ENCODE results near the gene CYP2C9.
"Not testable (repeated sequence)": the region's sequence is repeated elsewhere in the genome, so short reads cannot be mapped to it uniquely, and the experiment has no call there.

Gene CYP2C9

DNA sequence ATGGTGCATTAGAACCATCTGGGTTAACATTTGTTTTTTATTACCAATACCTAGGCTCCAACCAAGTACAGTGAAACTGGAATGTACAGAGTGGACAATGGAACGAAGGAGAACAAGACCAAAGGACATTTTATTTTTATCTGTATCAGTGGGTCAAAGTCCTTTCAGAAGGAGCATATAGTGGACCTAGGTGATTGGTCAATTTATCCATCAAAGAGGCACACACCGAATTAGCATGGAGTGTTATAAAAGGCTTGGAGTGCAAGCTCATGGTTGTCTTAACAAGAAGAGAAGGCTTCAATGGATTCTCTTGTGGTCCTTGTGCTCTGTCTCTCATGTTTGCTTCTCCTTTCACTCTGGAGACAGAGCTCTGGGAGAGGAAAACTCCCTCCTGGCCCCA is at the start of gene CYP2C9:
TSS of gene CYP2C9 (plus strand) at position 276 of the 400 bp plus-strand sequence. CDS start at position 301, 25 bp downstream.
- no peak for DNase-seq (ENCODE audit: low spot score)

GRCh38 chr10:94889123-94889522 is 49.3 kb upstream of the CYP2C9 start:
- DNase-seq (ENCODE audit: low spot score) = no peak

DNA sequence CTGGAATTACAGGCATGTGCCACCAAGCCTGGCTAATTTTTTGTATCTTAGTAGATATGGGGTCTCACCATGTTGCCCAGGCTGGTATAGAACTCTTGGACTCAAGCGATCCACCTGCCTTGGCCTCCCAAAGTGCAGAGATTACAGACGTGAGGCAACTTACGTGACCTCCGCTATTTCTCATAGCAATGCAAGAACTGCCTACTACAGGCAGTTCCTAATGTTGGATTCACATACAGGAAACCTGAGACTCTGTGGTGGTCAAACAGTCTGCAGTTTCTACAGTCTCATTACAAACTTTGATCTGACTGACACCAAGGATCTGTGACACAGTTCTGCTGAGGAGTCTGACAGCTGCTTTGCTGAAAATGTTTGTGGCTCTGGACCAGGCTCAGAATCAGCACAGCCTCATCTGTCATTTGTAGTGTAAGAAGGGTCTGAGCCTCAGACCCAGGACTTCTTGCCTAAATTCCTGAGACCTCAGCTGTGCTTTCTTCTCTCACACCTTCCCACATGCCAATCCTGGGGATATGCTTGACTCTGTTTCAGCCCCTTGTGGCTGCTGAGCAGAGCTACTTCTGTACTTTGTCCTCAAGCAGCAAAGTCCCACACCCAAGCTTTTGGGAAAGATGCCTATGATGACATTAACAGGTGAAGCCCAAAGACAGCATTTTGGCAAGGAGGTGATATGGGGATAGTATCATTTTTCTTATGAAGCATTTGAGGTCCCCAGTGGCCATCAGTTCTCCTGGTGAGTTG is 48.0 kb upstream of the CYP2C9 start:
- DNase-seq (ENCODE audit: low spot score) = peak; percentile 20

DNA sequence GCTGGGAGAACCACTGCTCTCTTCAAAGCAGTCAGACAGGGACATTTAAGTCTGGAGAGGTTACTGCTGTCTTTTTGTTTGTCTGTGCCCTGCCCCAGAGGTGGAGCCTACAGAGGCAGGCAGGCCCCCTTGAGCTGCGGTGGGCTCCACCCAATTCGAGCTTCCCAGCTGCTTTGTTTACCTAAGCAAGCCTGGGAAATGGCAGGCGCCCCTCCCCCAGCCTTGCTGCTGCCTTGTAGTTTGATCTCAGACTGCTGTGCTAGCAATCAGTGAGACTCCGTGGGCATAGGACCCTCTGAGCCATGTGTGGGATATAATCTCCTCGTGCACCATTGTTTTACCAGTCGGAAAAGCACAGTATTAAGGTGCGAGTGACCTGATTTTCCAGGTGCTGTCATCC is 40.0 kb upstream of the CYP2C9 start:
- DNase-seq (ENCODE audit: low spot score) = not testable (repeated sequence)

GRCh38 chr10:94902080-94902479 is 36.4 kb upstream of the CYP2C9 start:
- DNase-seq (ENCODE audit: low spot score) = no peak

- no peak for DNase-seq (ENCODE audit: low spot score)
Measured at GRCh38 chr10:94902570-94902969, 35.9 kb upstream of the CYP2C9 start.

GRCh38 chr10:94904506-94905148 is 33.8 kb upstream of the CYP2C9 start:
- not testable (repeated sequence) for DNase-seq (ENCODE audit: low spot score)

- no peak for DNase-seq (ENCODE audit: low spot score)
Measured at GRCh38 chr10:94916423-94916822, 22.0 kb upstream of the CYP2C9 start.

- no peak for DNase-seq (ENCODE audit: low spot score)
Measured at GRCh38 chr10:94936721-94937120, 1.7 kb upstream of the CYP2C9 start.

DNA sequence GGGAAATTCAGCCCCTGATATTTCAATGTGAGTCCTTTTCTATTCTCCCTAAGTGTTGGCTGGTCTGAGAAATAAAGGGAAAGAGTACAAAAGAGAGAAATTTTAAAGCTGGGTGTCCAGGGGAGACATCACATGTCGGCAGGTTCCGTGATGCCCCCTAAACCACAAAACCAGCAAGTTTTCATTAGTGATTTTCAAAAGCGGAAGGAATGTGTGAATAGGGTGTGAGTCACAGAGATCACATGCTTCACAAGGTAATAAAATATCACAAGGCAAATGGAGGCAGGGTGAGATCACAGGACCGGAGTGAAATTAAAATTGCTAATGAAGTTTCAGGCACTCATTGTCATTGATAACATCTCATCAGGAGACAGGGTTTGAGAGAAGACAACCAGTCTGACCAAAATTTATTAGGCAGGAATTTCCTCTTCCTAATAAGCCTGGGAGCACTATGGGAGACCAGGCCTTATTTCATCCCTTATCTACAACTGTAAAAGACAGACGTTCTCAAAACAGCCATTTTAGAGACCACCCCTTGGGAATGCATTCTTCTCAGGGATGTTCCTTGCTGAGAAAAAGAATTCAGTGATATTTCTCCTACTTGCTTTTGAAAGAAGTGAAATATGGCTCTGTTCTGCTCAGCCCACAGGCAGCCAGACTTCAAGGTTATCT is 5.1 kb downstream of the CYP2C9 start:
- not testable (repeated sequence) for DNase-seq (ENCODE audit: low spot score)

DNA sequence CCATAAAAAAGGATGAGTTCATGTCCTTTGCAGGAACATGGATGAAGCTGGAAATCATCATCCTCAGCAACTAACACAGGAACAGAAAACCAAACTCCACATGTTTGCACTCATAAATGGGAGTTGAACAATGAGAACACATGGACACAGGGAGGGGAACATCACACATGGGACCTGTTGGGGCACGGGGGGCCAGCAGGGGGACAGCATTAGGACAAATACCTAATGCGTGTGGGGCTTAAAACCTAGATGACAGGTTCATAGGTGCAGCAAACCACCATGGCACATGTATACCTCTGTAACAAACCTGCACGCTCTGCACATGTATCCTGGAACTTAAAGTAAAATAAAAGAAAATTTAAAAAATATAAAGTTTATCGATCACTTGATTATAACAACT is 7.7 kb downstream of the CYP2C9 start:
- DNase-seq (ENCODE audit: low spot score) = not testable (repeated sequence)

- peak; percentile 69 for DNase-seq (ENCODE audit: low spot score)
Measured at GRCh38 chr10:94963901-94964300, 25.4 kb downstream of the CYP2C9 start.

GRCh38 chr10:94983555-94983954 is 45.1 kb downstream of the CYP2C9 start:
- DNase-seq (ENCODE audit: low spot score) = peak; percentile 10

- DNase-seq (ENCODE audit: low spot score) = no peak
Measured at GRCh38 chr10:94989192-94989591, 50.7 kb downstream of the CYP2C9 start.

DNA sequence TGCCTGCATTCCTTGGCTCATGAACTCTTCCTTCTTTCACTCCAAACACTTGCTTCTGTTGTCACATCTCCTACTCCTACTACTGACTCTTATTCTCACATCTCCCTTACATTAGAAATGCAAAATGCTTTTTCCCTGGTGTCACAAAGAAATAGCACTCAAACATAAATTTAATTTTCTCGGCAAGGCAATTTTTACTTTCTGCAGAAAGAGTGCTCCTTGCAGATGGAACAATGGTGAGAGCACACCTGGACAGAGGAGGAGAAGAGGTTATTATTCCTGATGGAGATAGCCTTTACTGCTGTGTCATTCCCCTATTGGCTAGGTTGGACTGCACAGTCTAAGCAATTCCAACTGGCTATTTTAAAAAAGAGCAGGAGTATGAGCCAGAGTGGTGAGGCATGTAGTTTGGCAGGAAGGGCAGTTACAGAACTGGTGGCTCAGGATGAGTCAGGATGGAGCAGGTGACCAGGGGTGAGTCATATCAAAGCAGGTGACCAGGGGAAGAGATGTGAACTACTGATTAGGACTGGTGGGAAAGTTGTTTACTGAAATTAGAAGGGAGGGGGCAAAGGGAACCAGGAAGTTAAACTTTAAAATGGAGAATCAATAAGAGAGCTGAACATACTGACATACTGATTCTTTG is 52.9 kb downstream of the CYP2C9 start:
- no peak for DNase-seq (ENCODE audit: low spot score)

DNA sequence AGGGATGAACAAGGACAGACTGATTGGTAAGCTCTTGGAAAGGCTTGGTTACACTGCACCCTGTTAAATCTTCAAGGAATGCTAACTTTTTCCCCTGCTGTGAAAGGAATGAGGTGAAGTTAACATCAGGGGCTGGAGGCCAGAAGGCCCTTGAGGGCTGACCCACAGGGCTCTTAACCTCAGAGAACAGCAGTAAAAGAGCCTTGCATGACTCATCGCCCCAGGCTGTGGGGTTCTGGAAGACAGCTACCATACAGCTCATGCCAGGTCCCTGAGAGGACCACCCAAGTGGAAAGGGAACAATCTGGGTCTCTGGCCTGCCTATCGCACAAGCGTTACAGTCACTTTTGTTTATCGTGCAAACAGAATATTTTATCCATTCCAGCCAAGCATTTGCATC is 54.4 kb downstream of the CYP2C9 start:
- DNase-seq (ENCODE audit: low spot score) = no peak

DNA sequence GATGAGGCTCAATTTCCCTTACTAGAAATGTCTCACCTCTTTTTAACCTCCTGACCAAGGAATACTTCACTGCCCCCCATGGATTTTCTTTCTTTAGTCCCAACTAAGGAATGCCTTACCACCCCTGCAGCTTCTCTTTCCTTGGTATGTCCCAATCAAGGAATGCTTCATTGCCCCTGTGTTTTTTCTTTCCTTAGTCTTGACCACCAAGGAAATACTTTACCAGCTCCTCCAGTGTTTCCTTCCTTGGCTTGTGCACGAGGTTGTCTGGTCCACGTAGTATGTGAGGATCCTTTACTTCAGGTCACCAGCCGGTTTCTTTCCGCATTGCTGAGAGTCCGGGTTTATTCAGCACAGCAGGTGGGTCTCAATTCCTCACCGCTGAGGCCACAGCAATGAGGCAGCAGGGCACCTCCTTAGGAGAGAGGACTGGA is 59.3 kb downstream of the CYP2C9 start:
- DNase-seq (ENCODE audit: low spot score) = peak; percentile 37

DNA sequence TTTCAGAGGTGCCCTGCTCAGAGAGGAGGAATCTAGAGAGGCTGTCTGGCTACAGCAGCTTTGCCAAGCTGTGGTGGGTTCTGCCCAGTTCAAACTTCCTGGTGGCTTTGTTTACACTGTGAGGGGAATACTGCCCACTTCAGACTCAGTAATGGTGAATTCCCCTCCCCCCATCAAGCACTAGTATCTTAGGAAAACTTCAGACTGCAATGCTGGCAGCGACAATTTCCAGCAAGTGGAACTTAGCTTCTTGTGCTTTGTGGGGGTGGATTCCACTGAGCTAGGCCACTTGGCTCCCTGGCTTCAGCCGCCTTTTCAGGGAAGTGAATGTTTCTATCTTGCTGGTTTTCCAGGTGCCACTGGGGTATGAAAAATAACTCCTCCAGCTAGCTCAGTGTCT is 88.0 kb downstream of the CYP2C9 start:
- DNase-seq (ENCODE audit: low spot score) = no peak

- DNase-seq (ENCODE audit: low spot score) = no peak
Measured at GRCh38 chr10:95031656-95032055, 93.2 kb downstream of the CYP2C9 start.

- no peak for DNase-seq (ENCODE audit: low spot score)
Measured at GRCh38 chr10:95034401-95034800, 95.9 kb downstream of the CYP2C9 start.

GRCh38 chr10:95035332-95036295 is 97.2 kb downstream of the CYP2C9 start:
- no peak for DNase-seq (ENCODE audit: low spot score)
